Endothelial cell of umbilical vein (primary cell): ENCODE measurements around the gene GIMAP8.

Experiments
- POLR2A ChIP-seq: IDR thresholded peaks from 2 replicates; pipeline ENCODE4 v1.6.1; 2012; ENCODE audit warnings: low read depth, mild to moderate bottlenecking, control low read depth, low read length
- TF ChIP-seq, protein P1 (sequence below), 2 donors: IDR thresholded peaks; 1 replicate in 1 of 2; 2 replicates in 1 of 2; pipeline ENCODE4 v1.5.1; 2011; ENCODE audit warnings: low read length in 2 of 2, mild to moderate bottlenecking in 2 of 2, moderate library complexity in 2 of 2, control low read depth in 1 of 2, inconsistent platforms in 1 of 2, low read depth in 1 of 2; ENCODE audit not compliant: insufficient read depth in 1 of 2; ENCODE audit errors: extremely low read depth in 1 of 2

DNA sequence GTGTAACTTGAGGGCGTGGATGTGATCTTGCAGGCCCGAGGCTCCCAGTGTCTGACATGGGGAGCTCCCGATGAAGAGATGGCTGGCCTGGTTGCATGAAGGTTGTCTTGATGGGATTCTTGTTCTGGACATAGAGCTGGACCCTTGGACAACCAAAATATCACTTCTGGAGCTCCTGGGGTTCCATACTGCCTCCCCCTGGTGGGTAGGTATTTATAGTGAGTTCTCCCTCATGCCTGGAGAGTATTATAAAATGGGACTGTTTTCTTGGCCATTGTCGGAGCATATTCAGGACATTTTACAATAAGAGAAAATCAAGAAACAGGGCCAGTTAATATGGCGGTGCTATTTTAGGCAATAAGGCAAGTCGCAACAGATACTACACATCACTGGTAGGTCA, 32.6 kb upstream of the GIMAP8 start:
- no peak for TF ChIP-seq POLR2A
- TF ChIP-seq, protein P1, sequence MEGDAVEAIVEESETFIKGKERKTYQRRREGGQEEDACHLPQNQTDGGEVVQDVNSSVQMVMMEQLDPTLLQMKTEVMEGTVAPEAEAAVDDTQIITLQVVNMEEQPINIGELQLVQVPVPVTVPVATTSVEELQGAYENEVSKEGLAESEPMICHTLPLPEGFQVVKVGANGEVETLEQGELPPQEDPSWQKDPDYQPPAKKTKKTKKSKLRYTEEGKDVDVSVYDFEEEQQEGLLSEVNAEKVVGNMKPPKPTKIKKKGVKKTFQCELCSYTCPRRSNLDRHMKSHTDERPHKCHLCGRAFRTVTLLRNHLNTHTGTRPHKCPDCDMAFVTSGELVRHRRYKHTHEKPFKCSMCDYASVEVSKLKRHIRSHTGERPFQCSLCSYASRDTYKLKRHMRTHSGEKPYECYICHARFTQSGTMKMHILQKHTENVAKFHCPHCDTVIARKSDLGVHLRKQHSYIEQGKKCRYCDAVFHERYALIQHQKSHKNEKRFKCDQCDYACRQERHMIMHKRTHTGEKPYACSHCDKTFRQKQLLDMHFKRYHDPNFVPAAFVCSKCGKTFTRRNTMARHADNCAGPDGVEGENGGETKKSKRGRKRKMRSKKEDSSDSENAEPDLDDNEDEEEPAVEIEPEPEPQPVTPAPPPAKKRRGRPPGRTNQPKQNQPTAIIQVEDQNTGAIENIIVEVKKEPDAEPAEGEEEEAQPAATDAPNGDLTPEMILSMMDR (IDR thresholded peaks at IDR 0.05; ENCODE audit: extremely low read depth in 1 of 2, insufficient read depth in 1 of 2, low read depth in 1 of 2, low read length in 2 of 2), result no peak
